NB4 (cell line): ENCODE results near the gene SLC12A4.
A peak's percentile ranks its signal among the peaks of the same experiment; 100 is the strongest.

Experiments
- POLR2A ChIP-seq: IDR thresholded peaks from 2 replicates; pipeline ENCODE4 v1.6.1; 2011; ENCODE audit warnings: mild to moderate bottlenecking; ENCODE audit not compliant: insufficient read length; ENCODE audit errors: extremely low read depth
- TF ChIP-seq, protein P1 (sequence below): IDR thresholded peaks from one replicate; pipeline ENCODE4 v1.5.1; 2012; ENCODE audit warnings: low read depth, low read length
- TF ChIP-seq, protein P2 (sequence below): IDR thresholded peaks from 2 replicates; pipeline ENCODE4 v1.6.1; 2011; ENCODE audit warnings: low read depth, low read length

DNA sequence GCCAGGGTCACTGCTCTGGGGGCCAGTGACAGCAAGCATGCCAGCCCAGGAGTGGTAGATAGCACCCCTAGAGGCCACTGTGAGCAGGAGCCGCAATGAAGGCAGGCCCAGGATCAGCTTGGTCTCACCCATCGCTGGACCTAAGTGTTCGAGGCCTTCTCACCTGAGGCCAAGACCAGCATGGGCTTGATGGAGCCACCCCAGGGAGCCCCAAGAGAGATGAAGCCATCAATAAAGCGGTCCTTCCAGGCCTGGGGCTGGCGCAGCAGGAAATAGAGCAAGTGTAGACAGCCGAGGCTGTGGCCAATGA lies 26.3 kb downstream of the SLC12A4 start:
- no peak for TF ChIP-seq POLR2A
- TF ChIP-seq, protein P1, sequence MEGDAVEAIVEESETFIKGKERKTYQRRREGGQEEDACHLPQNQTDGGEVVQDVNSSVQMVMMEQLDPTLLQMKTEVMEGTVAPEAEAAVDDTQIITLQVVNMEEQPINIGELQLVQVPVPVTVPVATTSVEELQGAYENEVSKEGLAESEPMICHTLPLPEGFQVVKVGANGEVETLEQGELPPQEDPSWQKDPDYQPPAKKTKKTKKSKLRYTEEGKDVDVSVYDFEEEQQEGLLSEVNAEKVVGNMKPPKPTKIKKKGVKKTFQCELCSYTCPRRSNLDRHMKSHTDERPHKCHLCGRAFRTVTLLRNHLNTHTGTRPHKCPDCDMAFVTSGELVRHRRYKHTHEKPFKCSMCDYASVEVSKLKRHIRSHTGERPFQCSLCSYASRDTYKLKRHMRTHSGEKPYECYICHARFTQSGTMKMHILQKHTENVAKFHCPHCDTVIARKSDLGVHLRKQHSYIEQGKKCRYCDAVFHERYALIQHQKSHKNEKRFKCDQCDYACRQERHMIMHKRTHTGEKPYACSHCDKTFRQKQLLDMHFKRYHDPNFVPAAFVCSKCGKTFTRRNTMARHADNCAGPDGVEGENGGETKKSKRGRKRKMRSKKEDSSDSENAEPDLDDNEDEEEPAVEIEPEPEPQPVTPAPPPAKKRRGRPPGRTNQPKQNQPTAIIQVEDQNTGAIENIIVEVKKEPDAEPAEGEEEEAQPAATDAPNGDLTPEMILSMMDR: peak; percentile 92
- TF ChIP-seq, protein P2, sequence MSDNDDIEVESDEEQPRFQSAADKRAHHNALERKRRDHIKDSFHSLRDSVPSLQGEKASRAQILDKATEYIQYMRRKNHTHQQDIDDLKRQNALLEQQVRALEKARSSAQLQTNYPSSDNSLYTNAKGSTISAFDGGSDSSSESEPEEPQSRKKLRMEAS: no peak
